Adipocyte (in vitro differentiated cells): Measurements from ENCODE around the gene ERH.

Source experiments
- DNase-seq: peaks from one replicate; pipeline ENCODE4 v3.0.0-alpha.2; 2015; ENCODE audit warnings: low read depth
- H3K27me3 ChIP-seq: replicated peaks from 2 replicates; pipeline ENCODE4 v1.7.0; 2013; ENCODE audit warnings: mild to moderate bottlenecking, low read length, moderate library complexity; ENCODE audit not compliant: control insufficient read depth, insufficient read depth
- H3K36me3 ChIP-seq: 2 replicates; pipeline ENCODE4 v1.7.0; 2013; ENCODE audit warnings: low read length, mild to moderate bottlenecking, moderate library complexity; ENCODE audit not compliant: control insufficient read depth, insufficient read depth, severe bottlenecking
- H3K4me1 ChIP-seq: 2 replicates; pipeline ENCODE4 v1.7.0; 2013; ENCODE audit warnings: mild to moderate bottlenecking, low read length, moderate library complexity; ENCODE audit not compliant: control insufficient read depth, insufficient read depth
- H3K4me3 ChIP-seq: 2 replicates; pipeline ENCODE4 v1.7.0; 2013; ENCODE audit warnings: mild to moderate bottlenecking, low read length, moderate library complexity
- H3K9ac ChIP-seq: 2 replicates; pipeline ENCODE4 v1.7.0; 2013; ENCODE audit warnings: mild to moderate bottlenecking, low read length, moderate library complexity
- H3K9me3 ChIP-seq: 2 replicates; pipeline ENCODE4 v1.7.0; 2013; ENCODE audit warnings: mild to moderate bottlenecking, low read length, moderate library complexity; ENCODE audit not compliant: control insufficient read depth

Gene ERH

DNA sequence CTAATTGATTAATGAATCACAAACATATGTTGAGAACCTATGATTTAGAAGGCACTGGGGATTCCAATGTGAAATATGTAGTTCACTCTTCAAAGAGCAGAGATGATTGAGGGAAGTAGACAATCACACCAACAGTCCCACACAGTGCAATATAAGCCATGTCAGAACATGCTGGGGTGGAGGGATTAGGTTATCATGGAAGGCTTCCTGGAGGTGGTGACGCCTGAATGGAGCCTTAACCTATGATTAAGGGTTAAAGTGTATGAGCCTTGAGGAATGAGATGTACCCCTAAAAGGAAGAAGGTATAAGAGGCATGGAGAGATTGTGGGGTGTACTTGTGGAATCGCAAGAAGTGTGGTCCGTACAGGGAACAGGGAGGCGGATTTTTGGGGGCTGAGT lies 31.3 kb downstream of the ERH start:
- DNase-seq = no peak
- Histone ChIP-seq H3K36me3 (no peaks in the 10 kb centered on the region), H3K9ac (no peak overlapping the region), H3K4me1 (no peaks in the 10 kb centered on the region), H3K4me3 (no peak overlapping the region), H3K9me3 (no peaks in the 10 kb centered on the region), H3K27me3 (no peaks in the 10 kb centered on the region)

DNA sequence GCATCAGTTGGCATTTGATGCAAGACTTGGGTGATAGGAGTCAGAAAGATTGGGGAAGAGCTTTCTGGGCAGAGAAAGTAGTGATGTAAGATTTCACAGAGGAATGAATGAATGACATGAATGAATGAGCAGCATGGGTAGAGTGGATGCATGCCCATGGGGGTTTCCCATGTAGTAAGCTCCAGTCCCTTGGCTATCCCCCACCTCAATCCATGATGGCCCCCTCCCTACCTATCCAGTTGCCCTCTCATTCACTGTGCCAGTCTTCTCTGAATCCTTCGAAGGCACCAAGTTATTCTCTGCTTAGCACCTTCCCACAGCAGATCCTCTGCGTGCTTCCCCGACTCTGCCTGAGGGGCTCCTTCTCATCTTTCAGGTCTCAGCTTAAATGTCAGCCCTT lies 32.0 kb downstream of the ERH start:
- H3K4me3 ChIP-seq = no peak overlapping the region
- H3K9ac ChIP-seq = no peak overlapping the region
- DNase-seq = no peak
- H3K27me3 ChIP-seq = no peaks in the 10 kb centered on the region
- H3K36me3 ChIP-seq = no peaks in the 10 kb centered on the region
- H3K4me1 ChIP-seq = no peaks in the 10 kb centered on the region
- H3K9me3 ChIP-seq = no peaks in the 10 kb centered on the region

DNA sequence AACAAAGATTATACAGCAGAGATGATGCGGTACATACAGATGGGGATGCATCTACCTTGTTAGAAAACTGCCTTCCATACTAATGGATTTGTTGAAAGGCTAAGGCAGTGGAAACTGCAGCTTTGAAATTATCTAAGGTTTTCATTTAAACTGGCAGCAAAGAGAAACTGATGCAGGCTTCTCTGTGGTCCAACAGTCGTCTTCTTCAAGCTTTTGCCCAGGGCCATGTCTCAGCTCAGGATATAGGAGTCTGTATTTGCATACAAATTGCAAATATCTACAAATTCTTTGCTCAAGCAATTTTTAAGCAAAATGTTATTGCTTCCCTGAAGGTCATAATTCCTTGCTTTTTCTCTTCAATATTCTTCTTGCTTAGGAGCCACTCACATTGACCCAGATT lies 33.7 kb downstream of the ERH start:
- Histone ChIP-seq H3K4me1 (no peaks in the 10 kb centered on the region), H3K9me3 (no peaks in the 10 kb centered on the region), H3K36me3 (no peaks in the 10 kb centered on the region), H3K9ac (no peak overlapping the region), H3K27me3 (no peaks in the 10 kb centered on the region), H3K4me3 (no peak overlapping the region)
- no peak for DNase-seq

DNA sequence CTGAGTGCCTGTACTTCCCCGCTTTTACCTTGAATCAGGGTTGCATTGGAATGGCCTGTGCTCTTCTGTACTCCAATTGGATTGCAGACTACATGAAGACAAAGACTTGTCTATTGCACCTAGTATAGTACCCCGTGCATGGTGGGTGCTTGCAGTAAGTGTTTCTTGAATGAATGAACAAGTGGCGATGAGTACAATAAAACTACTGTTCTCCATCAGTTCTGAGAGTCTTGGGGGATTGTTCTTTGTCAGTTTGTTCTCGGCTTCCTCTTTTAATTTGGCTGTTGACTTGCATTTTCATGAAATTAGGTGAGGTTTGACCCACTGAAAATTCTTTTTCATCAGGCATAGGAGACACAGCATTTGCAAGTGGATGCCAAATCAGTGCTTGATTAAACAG lies 34.1 kb downstream of the ERH start:
- DNase-seq = no peak
- no peaks in the 10 kb centered on the region for H3K36me3 ChIP-seq
- no peak overlapping the region for H3K4me3 ChIP-seq
- no peaks in the 10 kb centered on the region for H3K4me1 ChIP-seq
- H3K9me3 ChIP-seq = no peaks in the 10 kb centered on the region
- no peaks in the 10 kb centered on the region for H3K27me3 ChIP-seq
- H3K9ac ChIP-seq = no peak overlapping the region

DNA sequence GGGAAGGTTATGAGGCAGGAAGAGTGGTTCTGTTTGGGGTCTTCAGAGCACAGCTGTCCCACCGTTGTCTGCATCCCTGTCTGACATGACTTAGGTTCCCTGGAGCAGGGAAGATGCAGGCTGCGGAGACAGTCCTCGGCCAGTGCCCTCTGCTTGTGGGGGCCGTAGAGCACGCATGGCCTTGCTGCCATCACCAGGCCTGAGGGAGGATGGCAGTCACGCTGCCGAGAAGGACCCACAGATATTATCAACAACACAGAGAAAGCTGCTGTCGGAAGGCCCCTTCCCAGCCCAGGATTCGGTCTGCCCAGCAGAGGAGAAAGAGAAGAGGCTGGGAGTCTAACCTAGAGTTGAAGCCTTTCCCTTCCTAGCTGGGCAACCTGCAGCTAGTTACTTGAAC lies 35.0 kb downstream of the ERH start:
- Histone ChIP-seq H3K9ac (no peak overlapping the region), H3K36me3 (no peaks in the 10 kb centered on the region), H3K27me3 (no peaks in the 10 kb centered on the region), H3K4me3 (no peak overlapping the region), H3K9me3 (no peaks in the 10 kb centered on the region), H3K4me1 (no peaks in the 10 kb centered on the region)
- DNase-seq = peak; percentile 35

DNA sequence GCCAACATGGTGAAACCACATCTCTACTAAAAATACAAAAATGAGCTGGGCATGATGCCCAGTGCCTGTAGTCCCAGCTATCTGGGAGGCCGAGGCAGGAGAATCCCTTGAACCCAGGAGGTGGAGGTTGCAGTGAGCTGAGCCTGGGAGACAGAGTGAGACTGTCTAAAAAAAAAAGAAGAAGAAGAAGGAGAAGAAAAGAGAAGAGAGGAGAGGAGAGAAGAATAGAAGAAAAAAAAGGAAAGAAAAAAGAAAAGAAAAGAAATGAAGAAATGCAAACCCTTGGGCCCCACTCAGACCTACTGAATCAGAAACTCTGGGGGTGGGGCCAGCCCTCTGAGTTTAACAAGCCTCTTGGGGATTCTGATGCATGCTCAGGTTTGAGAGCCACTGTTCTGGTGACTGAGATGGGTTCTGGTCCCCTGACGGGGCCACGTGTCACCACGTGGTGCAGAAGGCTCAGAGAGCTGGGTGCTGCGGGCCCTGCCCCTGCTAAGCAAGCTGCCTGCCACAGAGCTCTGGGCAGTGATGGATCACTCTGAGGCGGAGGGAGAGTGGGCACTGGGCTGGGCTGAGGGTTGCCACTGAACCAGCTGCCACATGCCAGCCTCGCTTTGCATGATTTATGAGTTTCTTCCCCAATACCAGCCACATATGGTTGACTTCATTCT lies 37.5 kb downstream of the ERH start:
- Histone ChIP-seq H3K9ac (no peak overlapping the region), H3K4me1 (peaks cover 8% of the 10 kb centered on the region), H3K9me3 (no peaks in the 10 kb centered on the region), H3K27me3 (no peaks in the 10 kb centered on the region), H3K4me3 (no peak overlapping the region), H3K36me3 (no peaks in the 10 kb centered on the region)
- no peak for DNase-seq

DNA sequence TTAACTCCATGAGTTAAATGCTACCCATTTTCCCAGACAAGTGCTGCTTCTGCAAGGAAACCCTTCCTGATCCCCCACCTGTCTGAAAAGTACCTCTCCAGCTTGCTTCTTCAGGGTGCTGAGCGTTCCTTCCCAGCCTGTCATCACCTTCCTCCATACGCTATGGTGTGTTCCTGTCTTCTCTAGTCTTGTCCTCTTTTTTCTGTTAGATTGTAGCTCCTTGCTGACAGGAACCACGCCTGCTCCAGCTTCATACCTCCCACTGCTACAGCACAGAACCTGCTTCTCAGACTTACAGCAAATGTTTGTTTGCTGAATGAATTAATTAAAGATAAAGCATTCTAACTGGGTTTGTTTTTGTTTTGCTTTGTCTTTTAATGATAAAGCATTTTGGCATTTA lies 39.1 kb downstream of the ERH start:
- Histone ChIP-seq H3K9ac (no peak overlapping the region), H3K9me3 (no peaks in the 10 kb centered on the region)

DNA sequence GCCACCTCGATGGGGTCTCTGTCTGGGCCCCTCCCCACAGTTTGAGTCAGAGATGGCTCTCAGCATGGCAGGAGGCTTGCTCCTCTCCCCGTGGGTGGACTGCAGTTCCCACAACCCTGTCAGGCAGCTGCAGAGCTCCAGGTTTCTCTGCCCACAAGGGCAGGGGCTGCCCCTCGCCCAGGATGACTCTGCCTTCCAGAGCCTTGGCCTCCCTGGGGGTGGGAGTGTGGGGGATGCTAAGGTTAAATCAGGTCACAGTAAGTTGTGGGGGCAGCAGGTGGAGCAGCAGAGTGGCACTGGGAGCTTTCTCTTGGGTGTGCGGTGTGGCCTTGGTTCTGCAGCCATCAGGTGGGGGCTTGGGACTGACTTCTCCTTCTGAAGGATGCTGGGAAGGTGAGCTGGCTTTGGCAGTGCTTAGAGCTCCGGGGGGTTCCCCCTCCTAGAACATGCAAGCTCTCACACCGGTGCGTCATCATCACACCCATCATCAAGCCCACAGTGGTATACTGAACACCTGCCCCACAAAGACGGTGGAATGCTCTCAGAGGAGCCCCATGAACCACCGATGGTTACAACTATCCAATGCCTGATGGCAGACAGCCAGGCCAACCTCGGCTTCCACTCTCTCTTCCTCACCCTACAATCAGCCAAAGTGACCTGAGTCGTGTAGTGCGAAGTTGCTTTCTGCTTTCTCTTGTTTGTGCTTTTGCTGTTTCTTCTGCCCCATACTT lies 39.7 kb downstream of the ERH start:
- Histone ChIP-seq H3K9ac (no peak overlapping the region), H3K4me3 (no peak overlapping the region), H3K36me3 (no peaks in the 10 kb centered on the region), H3K27me3 (no peaks in the 10 kb centered on the region), H3K9me3 (no peaks in the 10 kb centered on the region), H3K4me1 (peaks cover 12% of the 10 kb centered on the region)
- DNase-seq = no peak

More for the DNA sequence above, 39.1 kb downstream of the ERH start:
- no peak for DNase-seq
- Histone ChIP-seq H3K4me3 (no peak overlapping the region), H3K4me1 (peaks cover 12% of the 10 kb centered on the region), H3K36me3 (no peaks in the 10 kb centered on the region), H3K27me3 (no peaks in the 10 kb centered on the region)

DNA sequence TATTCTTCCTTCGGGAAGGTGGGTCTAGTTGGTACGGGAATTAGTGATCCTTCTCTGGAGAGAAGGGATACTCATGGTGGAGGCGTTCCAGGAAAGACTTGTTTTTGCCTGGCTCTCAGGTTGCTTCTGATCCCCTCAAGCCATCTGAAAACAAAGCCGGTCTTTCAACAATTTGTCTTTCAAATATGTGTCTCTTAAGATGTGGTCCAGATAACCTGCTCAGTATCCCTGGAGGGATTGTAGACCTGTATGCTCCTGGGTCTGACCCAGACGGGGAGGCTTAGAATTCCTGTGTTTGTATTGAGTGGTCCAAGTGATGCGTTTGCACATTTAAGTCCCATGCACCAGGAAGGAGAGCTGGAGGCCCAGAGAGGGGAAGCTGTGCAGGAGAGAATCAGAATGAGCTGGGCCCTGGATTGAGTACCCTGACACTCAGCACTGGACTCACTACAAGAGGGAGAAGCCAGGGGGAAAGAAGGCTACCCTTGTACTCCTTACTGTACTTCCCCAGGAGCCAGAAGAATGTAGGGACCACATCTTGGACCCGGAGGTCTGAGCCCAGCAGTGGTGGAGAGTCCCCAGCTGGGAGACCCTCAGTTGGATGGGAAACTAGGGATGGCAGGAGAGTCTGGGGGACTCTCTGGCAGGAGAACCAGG lies 40.4 kb downstream of the ERH start:
- DNase-seq = no peak
- Histone ChIP-seq H3K4me1 (peaks cover 12% of the 10 kb centered on the region), H3K27me3 (no peaks in the 10 kb centered on the region), H3K9ac (no peak overlapping the region), H3K4me3 (no peak overlapping the region), H3K36me3 (no peaks in the 10 kb centered on the region), H3K9me3 (no peaks in the 10 kb centered on the region)

DNA sequence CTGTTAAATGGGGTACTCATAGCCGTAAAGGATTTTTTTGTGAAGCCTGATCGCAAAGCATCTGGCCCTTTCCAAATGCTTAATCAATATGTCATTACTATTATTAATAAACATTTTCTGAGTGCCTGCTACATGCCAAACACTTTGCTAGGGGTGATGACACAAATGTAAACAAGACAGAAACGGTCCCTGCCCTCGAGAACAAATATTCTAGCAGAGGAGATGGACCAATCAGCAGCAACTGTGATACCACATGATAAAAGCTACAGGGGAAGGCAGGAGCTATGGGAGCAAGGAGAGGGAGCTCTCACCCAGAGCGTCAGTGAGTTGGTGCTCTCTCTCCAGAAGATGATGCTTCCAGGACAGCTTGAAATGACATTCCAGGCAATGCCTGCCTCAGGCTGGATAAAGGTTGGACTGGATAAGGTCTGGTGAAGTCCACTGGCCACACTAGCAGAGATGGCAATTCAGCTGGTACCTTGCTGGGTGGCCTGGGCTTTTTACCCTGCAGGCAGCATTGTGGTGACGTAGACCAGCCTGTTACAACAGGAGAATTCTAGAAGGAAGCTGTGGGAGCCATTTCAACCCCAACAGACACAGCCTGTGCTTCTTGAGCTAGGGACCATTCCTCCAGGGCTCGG lies 41.1 kb downstream of the ERH start:
- DNase-seq = no peak
- Histone ChIP-seq H3K27me3 (no peaks in the 10 kb centered on the region), H3K9ac (no peak overlapping the region), H3K36me3 (no peaks in the 10 kb centered on the region), H3K9me3 (no peaks in the 10 kb centered on the region), H3K4me1 (peaks cover 12% of the 10 kb centered on the region), H3K4me3 (no peak overlapping the region)

DNA sequence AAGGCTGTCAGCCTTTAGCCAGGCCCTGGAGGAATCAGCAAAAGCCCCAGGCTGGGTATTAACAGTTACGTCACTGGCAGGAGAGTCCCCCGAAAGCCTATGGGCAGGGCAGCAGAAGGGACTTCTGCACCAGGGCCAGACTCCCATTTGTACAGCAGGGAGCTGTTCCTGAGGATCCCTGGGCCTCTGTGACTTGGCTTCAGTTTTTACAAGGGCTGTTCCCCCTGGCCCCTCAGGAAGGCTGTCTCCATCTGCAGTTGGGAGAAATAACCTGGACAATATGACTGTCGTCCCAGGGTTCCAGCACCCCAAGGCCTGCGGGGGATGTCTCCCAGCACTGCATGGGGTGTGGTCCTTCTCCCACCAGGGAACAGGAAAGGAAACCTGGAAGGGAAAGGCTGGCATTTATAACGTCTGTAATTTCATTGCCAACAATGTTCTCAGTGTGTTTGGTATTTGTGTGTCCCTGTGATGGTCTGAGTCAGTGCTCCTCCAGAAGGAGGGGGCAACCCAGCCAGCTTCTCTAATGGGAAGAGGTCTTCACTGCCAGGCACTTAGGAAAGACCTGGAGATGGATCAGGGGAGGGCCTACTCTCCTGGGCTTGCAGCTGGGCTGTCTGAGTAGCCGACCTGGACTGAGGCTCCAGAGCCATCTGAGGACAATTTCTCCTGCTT lies 42.4 kb downstream of the ERH start:
- DNase-seq = peak; percentile 71
- peaks cover 12% of the 10 kb centered on the region for H3K4me1 ChIP-seq
- H3K4me3 ChIP-seq = no peak overlapping the region
- no peaks in the 10 kb centered on the region for H3K36me3 ChIP-seq
- no peaks in the 10 kb centered on the region for H3K9me3 ChIP-seq
- peak overlapping the region; percentile 40 for H3K9ac ChIP-seq
- no peaks in the 10 kb centered on the region for H3K27me3 ChIP-seq
